Tibial nerve (tissue), 4 donors: ENCODE results near the gene PPP1R14B. TPM values are rescaled to one million over a fixed set of nuclear protein-coding genes. Genes with fewer than 3 reads are reported as not detected.

ENCODE experiments used
- DNase-seq, 2 donors: peaks; one replicate each; pipeline ENCODE4 v3.0.0-alpha.2; 2019; ENCODE audit warnings: low spot score in 2 of 2
- H3K27ac ChIP-seq, 4 donors: fragments of 200-600 bp; sonication (generic) in 3 of 4; one replicate each; pipeline ENCODE4 v1.5.1; 2017 to 2019; ENCODE audit warnings: mild to moderate bottlenecking in 1 of 4
- H3K27me3 ChIP-seq, 2 donors: fragments of 200-600 bp; sonication (generic) in 1 of 2; one replicate each; pipeline versions ENCODE4 v1.5.1 to v1.6.0; 2017 to 2019
- H3K36me3 ChIP-seq, 3 donors: fragments of 200-600 bp; sonication (generic); one replicate each; pipeline ENCODE4 v1.5.1; 2018 to 2019
- H3K4me1 ChIP-seq, 4 donors: fragments of 200-600 bp; sonication (generic) in 3 of 4; one replicate each; pipeline ENCODE4 v1.5.1; 2017 to 2019
- H3K4me3 ChIP-seq, 4 donors: fragments of 200-600 bp; sonication (generic) in 3 of 4; one replicate each; pipeline ENCODE4 v1.5.1; 2017 to 2019; ENCODE audit warnings: mild to moderate bottlenecking in 1 of 4, moderate library complexity in 1 of 4
- H3K9me3 ChIP-seq, 4 donors: fragments of 200-600 bp; sonication (generic) in 3 of 4; one replicate each; pipeline ENCODE4 v1.5.1; 2017 to 2019
- EP300 ChIP-seq, 2 donors: sonication (generic); formaldehyde crosslinking; IDR thresholded peaks; one replicate each; pipeline ENCODE4 v1.6.1; 2017; ENCODE audit warnings: antibody characterized with exemption in 2 of 2, mild to moderate bottlenecking in 1 of 2
- POLR2A ChIP-seq, 2 donors: fragments of 450-650 bp; IDR thresholded peaks; one replicate each; pipeline ENCODE4 v1.6.1; 2017; ENCODE audit warnings: antibody characterized with exemption in 2 of 2, mild to moderate bottlenecking in 2 of 2, moderate library complexity in 2 of 2
- WGBS, 2 donors: methylation state at CpG; one replicate each; pipeline ENCODE4 v1.1.5; 2018; 5-methylcytosine and 5-hydroxymethylcytosine counted together
- total RNA-seq, 4 donors: library from RNA; depleted of rRNA; stranded (reverse); fragments of >200 nt; gene quantifications; one replicate each; pipeline ENCODE4 v1.1.0, GENCODE V29; 2016
- TF ChIP-seq, protein P1 (sequence below), 5 experiments: fragments of 200-600 bp in 3 of 5; fragments of 450-650 bp in 2 of 5; sonication (generic) in 3 of 5; IDR thresholded peaks; one replicate each; pipeline ENCODE4 v1.5.1; 2016 to 2019; ENCODE audit warnings: antibody characterized with exemption in 5 of 5, mild to moderate bottlenecking in 3 of 5, moderate library complexity in 2 of 5

The PPP1R14B gene
- total RNA-seq, 4 donors from 2014 or later = 79.7 to 187 (median 91.4) TPM

DNA sequence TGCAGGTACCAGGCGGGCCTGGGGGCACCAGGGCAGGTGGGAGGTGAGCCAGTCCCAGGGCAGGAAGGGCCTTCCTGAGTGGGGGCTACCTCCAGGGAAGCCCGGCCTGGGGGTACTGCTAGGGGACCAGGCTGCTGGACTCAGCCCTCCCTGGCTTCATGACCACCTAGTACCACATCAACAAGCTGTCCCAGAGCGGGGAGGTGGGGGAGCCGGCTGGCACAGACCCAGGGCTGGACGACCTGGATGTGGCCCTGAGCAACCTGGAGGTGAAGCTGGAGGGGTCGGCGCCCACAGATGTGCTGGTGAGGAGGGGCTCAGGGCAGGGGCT is 27.4 kb downstream of the PPP1R14B start:
- TF ChIP-seq POLR2A (IDR thresholded peaks at IDR 0.05) = no peak
- TF ChIP-seq, protein P1, sequence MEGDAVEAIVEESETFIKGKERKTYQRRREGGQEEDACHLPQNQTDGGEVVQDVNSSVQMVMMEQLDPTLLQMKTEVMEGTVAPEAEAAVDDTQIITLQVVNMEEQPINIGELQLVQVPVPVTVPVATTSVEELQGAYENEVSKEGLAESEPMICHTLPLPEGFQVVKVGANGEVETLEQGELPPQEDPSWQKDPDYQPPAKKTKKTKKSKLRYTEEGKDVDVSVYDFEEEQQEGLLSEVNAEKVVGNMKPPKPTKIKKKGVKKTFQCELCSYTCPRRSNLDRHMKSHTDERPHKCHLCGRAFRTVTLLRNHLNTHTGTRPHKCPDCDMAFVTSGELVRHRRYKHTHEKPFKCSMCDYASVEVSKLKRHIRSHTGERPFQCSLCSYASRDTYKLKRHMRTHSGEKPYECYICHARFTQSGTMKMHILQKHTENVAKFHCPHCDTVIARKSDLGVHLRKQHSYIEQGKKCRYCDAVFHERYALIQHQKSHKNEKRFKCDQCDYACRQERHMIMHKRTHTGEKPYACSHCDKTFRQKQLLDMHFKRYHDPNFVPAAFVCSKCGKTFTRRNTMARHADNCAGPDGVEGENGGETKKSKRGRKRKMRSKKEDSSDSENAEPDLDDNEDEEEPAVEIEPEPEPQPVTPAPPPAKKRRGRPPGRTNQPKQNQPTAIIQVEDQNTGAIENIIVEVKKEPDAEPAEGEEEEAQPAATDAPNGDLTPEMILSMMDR (IDR thresholded peaks at IDR 0.05) = no peak
- TF ChIP-seq EP300 (IDR thresholded peaks at IDR 0.05) = no peak
- WGBS, 2 donors = 80 to 89% methylated on average over 6 of the region's 7 CpGs
- no peak for DNase-seq

GRCh38 chr11:64218628-64219353 is 28.0 kb downstream of the PPP1R14B start:
- Histone ChIP-seq H3K4me1 (no peaks in the 10 kb centered on the region), H3K27me3 (no peaks in the 10 kb centered on the region), H3K9me3 (no peaks in the 10 kb centered on the region), H3K27ac (no peak overlapping the region), H3K36me3 (peaks cover 0 to 30% (median 0%) of the 10 kb centered on the region in 3 donors), H3K4me3 (no peak overlapping the region)
- 54 to 60% methylated on average over 5 to 9 of the region's 11 CpGs for WGBS, 2 donors
- no peak for DNase-seq
- TF ChIP-seq, protein P1 (IDR thresholded peaks at IDR 0.05) = no peak
- TF ChIP-seq EP300 (IDR thresholded peaks at IDR 0.05) (no peak), POLR2A (IDR thresholded peaks at IDR 0.05) (no peak)

More for the DNA sequence above, 27.4 kb downstream of the PPP1R14B start:
- H3K27me3 ChIP-seq = no peaks in the 10 kb centered on the region
- H3K9me3 ChIP-seq = no peaks in the 10 kb centered on the region
- H3K4me3 ChIP-seq = no peak overlapping the region
- H3K4me1 ChIP-seq = peaks cover 0 to 2% (median 0%) of the 10 kb centered on the region in 4 donors
- peaks cover 0 to 35% (median 0%) of the 10 kb centered on the region in 3 donors for H3K36me3 ChIP-seq
- no peak overlapping the region for H3K27ac ChIP-seq

DNA sequence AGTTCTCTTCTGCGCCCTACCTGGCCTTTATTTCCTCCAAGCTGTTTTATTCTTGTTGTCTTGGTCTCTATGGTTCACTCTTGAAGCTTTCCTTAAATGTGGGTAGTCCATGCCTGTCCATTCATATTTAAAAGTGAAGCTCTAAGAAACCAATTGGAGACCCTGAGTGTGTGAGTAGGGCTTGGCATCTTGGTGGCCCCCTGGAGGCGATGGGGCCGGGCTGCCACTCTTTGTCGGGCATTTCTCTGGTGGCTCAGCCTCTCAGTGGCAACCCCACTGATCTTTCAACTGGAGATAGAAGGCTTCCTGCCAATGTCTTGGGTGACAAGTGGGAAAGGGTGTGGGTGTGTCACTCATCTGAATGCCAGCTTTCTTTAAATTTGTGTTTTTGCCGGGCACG is 29.9 kb downstream of the PPP1R14B start:
- WGBS, 2 donors = 82 to 100% methylated on average over 2 to 6 of the region's 6 CpGs
- no peaks in the 10 kb centered on the region for H3K4me1 ChIP-seq
- H3K27me3 ChIP-seq = no peaks in the 10 kb centered on the region

DNA sequence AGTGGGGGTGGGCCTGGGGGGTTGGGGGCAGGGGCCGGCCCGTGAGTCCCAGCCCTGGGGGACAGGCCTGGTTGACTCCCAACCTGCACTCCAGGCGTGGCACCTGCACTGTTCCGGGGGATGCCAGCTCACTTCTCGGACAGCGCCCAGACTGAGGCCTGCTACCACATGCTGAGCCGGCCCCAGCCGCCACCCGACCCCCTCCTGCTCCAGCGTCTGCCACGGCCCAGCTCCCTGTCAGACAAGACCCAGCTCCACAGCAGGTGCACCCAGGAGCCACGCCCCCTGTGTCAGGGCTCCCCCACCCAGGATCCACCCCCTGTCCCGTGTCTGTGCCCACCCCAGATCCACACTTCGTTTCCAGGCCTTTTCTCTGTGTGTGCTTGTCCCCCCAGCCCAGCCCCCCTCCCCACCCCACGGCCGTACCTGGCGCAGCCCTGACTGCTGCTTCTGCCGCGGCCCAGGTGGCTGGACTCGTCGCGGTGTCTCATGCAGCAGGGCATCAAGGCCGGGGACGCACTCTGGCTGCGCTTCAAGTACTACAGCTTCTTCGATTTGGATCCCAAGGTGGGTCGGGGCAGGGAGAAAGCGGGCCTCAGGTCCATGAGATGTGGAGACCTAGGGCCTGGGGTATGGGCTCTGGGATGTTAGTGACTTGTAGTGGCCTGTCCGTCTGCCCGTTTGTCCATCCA is 35.4 kb downstream of the PPP1R14B start:
- Histone ChIP-seq H3K36me3 (peaks cover 0 to 39% (median 0%) of the 10 kb centered on the region in 3 donors), H3K4me3 (no peak overlapping the region), H3K27ac (no peak overlapping the region), H3K27me3 (no peaks in the 10 kb centered on the region), H3K9me3 (no peaks in the 10 kb centered on the region), H3K4me1 (peaks cover 0 to 13% (median 2%) of the 10 kb centered on the region in 4 donors)
- TF ChIP-seq, protein P1 (IDR thresholded peaks at IDR 0.05) = no peak
- TF ChIP-seq POLR2A (IDR thresholded peaks at IDR 0.05) (no peak), EP300 (IDR thresholded peaks at IDR 0.05) (no peak)
- no peak for DNase-seq
- 80 to 90% methylated on average over 21 to 30 of the region's 30 CpGs for WGBS, 2 donors

More for the DNA sequence above, 29.9 kb downstream of the PPP1R14B start:
- Histone ChIP-seq H3K4me3 (no peak overlapping the region), H3K36me3 (peaks cover 0 to 26% (median 0%) of the 10 kb centered on the region in 3 donors), H3K27ac (no peak overlapping the region), H3K9me3 (no peaks in the 10 kb centered on the region)
- TF ChIP-seq, protein P1 (IDR thresholded peaks at IDR 0.05) = no peak
- no peak for TF ChIP-seq POLR2A (IDR thresholded peaks at IDR 0.05)
- no peak for TF ChIP-seq EP300 (IDR thresholded peaks at IDR 0.05)
- DNase-seq = no peak
